Prostate gland (tissue), 2 donors: Measurements from ENCODE around the gene ATP6V0D1. TPM values are rescaled to one million over a fixed set of nuclear protein-coding genes. Genes with fewer than 3 reads are reported as not detected.

Source experiments
- DNase-seq: peaks from one replicate; pipeline ENCODE4 v3.0.0-alpha.2; 2019; ENCODE audit warnings: low spot score
- H3K27ac ChIP-seq, 2 donors: fragments of 200-600 bp; sonication (generic); 2 replicates each; pipeline ENCODE4 v1.5.1; 2017 to 2019
- H3K27me3 ChIP-seq: fragments of 200-600 bp; sonication (generic); replicated peaks from 2 replicates; pipeline ENCODE4 v1.5.1; 2019; ENCODE audit not compliant: insufficient read depth
- H3K36me3 ChIP-seq, 2 donors: fragments of 200-600 bp; sonication (generic); 1 replicate in 1 of 2; 2 replicates in 1 of 2; pipeline versions ENCODE4 v1.5.1 to v1.8.1; 2017 to 2019
- H3K4me1 ChIP-seq: fragments of 200-600 bp; sonication (generic); replicated peaks from 2 replicates; pipeline ENCODE4 v1.5.1; 2019
- H3K4me3 ChIP-seq, 2 donors: fragments of 200-600 bp; sonication (generic); 2 replicates each; pipeline ENCODE4 v1.5.1; 2017 to 2019
- H3K9me3 ChIP-seq: fragments of 200-600 bp; sonication (generic); 2 replicates; pipeline ENCODE4 v1.5.1; 2017
- CTCF ChIP-seq, 4 experiments: fragments of 200-600 bp in 2 of 4; fragments of 450-650 bp in 2 of 4; sonication (generic) in 2 of 4; IDR thresholded peaks; 1 replicate in 3 of 4; 2 replicates in 1 of 4; pipeline ENCODE4 v1.5.1; 2016 to 2019; ENCODE audit warnings: antibody characterized with exemption in 4 of 4, mild to moderate bottlenecking in 2 of 4, moderate library complexity in 2 of 4
- POLR2A ChIP-seq: fragments of 450-650 bp; IDR thresholded peaks from one replicate; pipeline ENCODE4 v1.6.1; 2016; ENCODE audit warnings: antibody characterized with exemption, mild to moderate bottlenecking
- POLR2AphosphoS5 ChIP-seq: sonication (generic); formaldehyde crosslinking; IDR thresholded peaks from one replicate; pipeline ENCODE4 v1.6.1; 2017; ENCODE audit warnings: antibody characterized with exemption
- WGBS: methylation state at CpG from one replicate; pipeline ENCODE4 v1.1.5; 2018; 5-methylcytosine and 5-hydroxymethylcytosine counted together
- intact Hi-C: fragments of 100-400 bp; cut with DNase I; formaldehyde crosslinking; loops from one replicate; pipeline ENCODE4 v1.14.2; 2022
- total RNA-seq, 2 donors: library from RNA; depleted of rRNA; stranded (reverse); fragments of >200 nt; gene quantifications; one replicate each; pipeline ENCODE4 v1.1.0, GENCODE V29; 2016

ATP6V0D1 gene
- total RNA-seq, 2 donors from 2014 or later, result 98.3 to 138 TPM

GRCh38 chr16:67459861-67460150 lies 21.2 kb downstream of the ATP6V0D1 start:
- no peak overlapping the region for H3K4me3 ChIP-seq
- no CpG with 5 or more reads among the region's 3 CpGs for WGBS
- peak overlapping the region; percentile 91 to 92 for H3K27ac ChIP-seq
- intact Hi-C loops, result no loop called here
- no peaks in the 10 kb centered on the region for H3K27me3 ChIP-seq
- no peaks in the 10 kb centered on the region for H3K9me3 ChIP-seq
- no peaks in the 10 kb centered on the region for H3K36me3 ChIP-seq
- peaks cover 61% of the 10 kb centered on the region for H3K4me1 ChIP-seq
- no peak for DNase-seq
- TF ChIP-seq POLR2AphosphoS5 (no peak), POLR2A (no peak), CTCF (IDR thresholded peaks at IDR 0.05) (no peak)

- Histone ChIP-seq H3K4me3 (no peak overlapping the region), H3K9me3 (no peaks in the 10 kb centered on the region), H3K36me3 (no peaks in the 10 kb centered on the region), H3K4me1 (peaks cover 61% of the 10 kb centered on the region), H3K27me3 (no peaks in the 10 kb centered on the region), H3K27ac (peak overlapping the region; percentile 91 to 92)
- peak; percentile 83 for DNase-seq
- WGBS, result 30% methylated on average over 5 of the region's 7 CpGs
- intact Hi-C loops, result no loop called here
- TF ChIP-seq POLR2AphosphoS5, result peak; percentile 79
- peak; percentile 27 for TF ChIP-seq POLR2A
- TF ChIP-seq CTCF (IDR thresholded peaks at IDR 0.05), result no peak
Measured at GRCh38 chr16:67459066-67459860, 21.7 kb downstream of the ATP6V0D1 start.

- H3K9me3 ChIP-seq, result no peaks in the 10 kb centered on the region
- 74% methylated on average over 6 of the region's 6 CpGs for WGBS
- no peaks in the 10 kb centered on the region for H3K36me3 ChIP-seq
- no peak for TF ChIP-seq POLR2AphosphoS5
- no peak for TF ChIP-seq POLR2A
- TF ChIP-seq CTCF (IDR thresholded peaks at IDR 0.05), result no peak
- DNase-seq, result no peak
- H3K27ac ChIP-seq, result peak overlapping the region; percentile 91 to 92
- intact Hi-C loops, result no loop called here
- H3K4me3 ChIP-seq, result no peak overlapping the region
- peaks cover 61% of the 10 kb centered on the region for H3K4me1 ChIP-seq
- no peaks in the 10 kb centered on the region for H3K27me3 ChIP-seq
Measured at GRCh38 chr16:67458121-67458641, 22.8 kb downstream of the ATP6V0D1 start.

GRCh38 chr16:67457611-67458010 lies 23.3 kb downstream of the ATP6V0D1 start:
- no peak for DNase-seq
- no peaks in the 10 kb centered on the region for H3K9me3 ChIP-seq
- H3K27me3 ChIP-seq, result no peaks in the 10 kb centered on the region
- WGBS, result 43% methylated on average over 7 of the region's 7 CpGs
- peak overlapping the region; percentile 91 to 92 for H3K27ac ChIP-seq
- TF ChIP-seq CTCF (IDR thresholded peaks at IDR 0.05) (no peak), POLR2AphosphoS5 (no peak), POLR2A (no peak)
- peaks cover 61% of the 10 kb centered on the region for H3K4me1 ChIP-seq
- no peaks in the 10 kb centered on the region for H3K36me3 ChIP-seq
- intact Hi-C loops, result no loop called here
- H3K4me3 ChIP-seq, result no peak overlapping the region
